LNCAP (cell line): ENCODE measurements around the gene B3GNT9.

Experiments
- TF ChIP-seq, protein P1 (sequence below): fragments of 450-650 bp; IDR thresholded peaks from 2 replicates; pipeline ENCODE4 v1.5.1; 2017; ENCODE audit warnings: mild to moderate bottlenecking

B3GNT9 gene

GRCh38 chr16:67144943-67145342, 5.9 kb downstream of the B3GNT9 start:
- TF ChIP-seq, protein P1, sequence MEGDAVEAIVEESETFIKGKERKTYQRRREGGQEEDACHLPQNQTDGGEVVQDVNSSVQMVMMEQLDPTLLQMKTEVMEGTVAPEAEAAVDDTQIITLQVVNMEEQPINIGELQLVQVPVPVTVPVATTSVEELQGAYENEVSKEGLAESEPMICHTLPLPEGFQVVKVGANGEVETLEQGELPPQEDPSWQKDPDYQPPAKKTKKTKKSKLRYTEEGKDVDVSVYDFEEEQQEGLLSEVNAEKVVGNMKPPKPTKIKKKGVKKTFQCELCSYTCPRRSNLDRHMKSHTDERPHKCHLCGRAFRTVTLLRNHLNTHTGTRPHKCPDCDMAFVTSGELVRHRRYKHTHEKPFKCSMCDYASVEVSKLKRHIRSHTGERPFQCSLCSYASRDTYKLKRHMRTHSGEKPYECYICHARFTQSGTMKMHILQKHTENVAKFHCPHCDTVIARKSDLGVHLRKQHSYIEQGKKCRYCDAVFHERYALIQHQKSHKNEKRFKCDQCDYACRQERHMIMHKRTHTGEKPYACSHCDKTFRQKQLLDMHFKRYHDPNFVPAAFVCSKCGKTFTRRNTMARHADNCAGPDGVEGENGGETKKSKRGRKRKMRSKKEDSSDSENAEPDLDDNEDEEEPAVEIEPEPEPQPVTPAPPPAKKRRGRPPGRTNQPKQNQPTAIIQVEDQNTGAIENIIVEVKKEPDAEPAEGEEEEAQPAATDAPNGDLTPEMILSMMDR = no peak

DNA sequence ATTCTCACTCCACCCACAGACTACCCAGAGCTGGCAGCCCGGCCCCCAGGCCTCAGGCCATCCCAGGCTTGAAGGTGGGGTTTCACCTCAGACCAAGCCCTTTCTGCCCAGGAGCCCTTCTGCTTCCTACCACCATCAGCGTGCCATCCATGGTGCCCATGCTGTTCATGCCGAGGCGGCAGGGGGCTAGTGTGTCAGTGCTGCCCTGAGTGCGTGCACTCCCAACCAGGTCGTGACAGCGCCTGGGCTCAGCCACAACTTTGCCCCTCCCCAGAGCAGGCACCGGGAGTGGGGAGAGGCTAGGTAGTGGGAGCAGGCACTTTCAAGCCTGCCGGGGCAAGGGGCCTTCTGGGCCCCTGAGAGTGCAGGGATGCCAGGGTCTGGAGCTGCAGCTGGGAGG, 8.5 kb downstream of the B3GNT9 start:
- TF ChIP-seq, protein P1 = no peak

DNA sequence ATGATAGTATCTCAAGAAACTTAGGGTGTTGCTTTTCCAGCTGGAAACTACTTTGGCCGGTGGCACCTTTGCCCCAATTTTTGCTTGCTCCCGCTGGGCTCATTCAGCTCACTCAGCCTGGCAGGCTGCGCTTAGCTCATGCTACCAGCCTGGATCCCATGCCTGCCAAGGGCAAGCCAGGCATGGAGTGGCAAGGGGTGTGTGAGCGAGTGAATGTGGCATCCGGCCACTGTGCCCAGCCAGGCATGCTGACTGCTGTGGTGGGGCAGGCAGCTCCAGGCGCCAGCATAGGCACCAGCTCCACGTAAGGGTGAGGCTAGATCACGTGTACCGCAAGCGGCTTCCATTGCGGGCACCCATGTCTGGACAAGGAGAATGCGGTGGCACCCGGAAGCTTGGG, 9.4 kb downstream of the B3GNT9 start:
- TF ChIP-seq, protein P1 = no peak

DNA sequence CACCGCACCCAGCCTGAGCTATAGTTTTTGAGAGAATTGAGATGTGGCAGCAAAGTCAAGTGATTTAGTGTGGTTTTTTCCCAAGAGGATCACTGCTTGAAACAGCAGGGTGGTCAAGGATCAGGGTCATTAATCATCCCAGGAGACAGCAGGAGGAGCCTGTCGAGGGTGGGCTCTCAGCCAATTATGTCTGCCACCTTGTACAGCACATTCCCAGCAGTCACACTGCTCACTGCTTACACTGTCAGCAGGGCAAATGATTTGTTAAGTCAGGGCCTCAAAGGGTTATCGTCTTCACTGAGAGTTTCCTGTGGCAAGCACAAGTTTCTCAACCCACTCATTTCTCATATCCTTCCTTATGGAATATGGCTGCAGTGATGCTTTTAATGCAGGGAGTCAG, 13.2 kb downstream of the B3GNT9 start:
- TF ChIP-seq, protein P1 = no peak

DNA sequence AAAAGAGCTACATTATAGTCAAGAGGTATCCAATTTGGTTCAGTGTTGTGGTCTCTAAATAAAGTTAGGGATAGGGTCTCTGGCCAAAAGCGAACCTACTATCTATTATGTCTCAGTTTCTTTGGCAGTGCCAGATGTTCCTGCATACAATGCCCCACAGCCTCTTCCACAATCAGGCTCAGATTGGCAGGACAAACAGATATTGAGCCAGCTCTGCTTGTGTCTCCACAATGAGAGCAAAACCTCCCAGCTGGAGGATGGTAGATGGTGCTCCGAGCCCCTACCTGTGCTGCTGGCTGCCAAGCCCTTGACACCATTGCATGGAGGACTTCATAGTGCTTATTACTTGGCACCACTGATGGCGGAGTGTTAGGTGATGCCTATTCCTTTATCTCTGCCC, 21.4 kb downstream of the B3GNT9 start:
- TF ChIP-seq, protein P1 = no peak

DNA sequence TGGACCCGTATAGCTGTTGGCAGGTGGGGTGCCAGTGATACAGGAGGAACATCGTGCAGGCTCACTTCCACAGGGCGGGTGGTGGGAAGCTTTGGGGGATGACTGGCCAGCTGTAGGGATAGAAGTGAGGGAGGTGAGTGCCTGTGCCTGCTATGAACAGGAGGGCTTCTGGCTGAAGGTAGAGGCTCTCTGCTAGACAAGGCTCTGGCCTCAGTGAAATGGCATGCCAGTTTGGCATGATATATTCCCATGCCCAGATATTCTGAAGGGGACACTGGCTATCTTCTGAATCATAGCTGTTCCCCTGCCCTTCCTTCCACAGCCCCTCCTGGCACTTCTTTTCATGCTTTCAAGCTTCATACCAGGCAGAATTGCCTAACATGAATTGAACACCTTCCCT, 21.9 kb downstream of the B3GNT9 start:
- TF ChIP-seq, protein P1 = no peak

DNA sequence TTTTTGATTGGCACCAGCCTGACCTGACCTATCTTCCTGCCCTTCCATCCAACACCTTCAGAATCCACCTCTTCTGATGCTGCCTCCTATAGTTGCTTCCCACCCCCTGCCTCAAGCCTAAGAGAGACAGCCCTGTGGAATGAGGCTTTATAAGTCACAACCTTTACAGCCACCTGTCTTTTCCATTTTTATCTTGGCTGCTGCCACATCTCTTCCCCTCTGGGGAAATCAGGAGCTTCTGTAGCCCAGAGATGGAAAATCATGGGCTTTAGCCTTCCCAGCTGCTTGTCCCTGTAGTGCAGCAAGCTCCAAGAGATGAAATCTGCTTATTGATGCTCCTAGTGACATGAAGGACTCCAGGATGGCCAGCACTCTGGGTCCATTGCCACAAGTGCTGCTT, 22.4 kb downstream of the B3GNT9 start:
- TF ChIP-seq, protein P1 = no peak

GRCh38 chr16:67120025-67120424, 30.8 kb downstream of the B3GNT9 start:
- TF ChIP-seq, protein P1 = no peak
